ENCODE results near the gene DHX8. TPM values are rescaled to one million over a fixed set of nuclear protein-coding genes. Genes with fewer than 3 reads are reported as not detected.

The DHX8 gene
- total and polyA plus RNA-seq, 10 of the 15 experiments (the other 5 are each of a cell fraction or from before 2014, with no cell fraction given) = 27.6 to 50.4 (median 35.7) TPM

GRCh38 chr17:43574896-43575525 lies 91.2 kb downstream of the DHX8 start:
- no peaks in the 10 kb centered on the region for H3K79me2 ChIP-seq (ENCODE audit: control insufficient read depth, insufficient read depth, low read length)
- in situ Hi-C loops (cut with MboI) (loop anchor here (5.0 kb wide), 2 partner anchors 97 to 187 kb away; no protein-coding TSS in a partner anchor), intact Hi-C loops (cut with micrococcal nuclease; ENCODE audit: unreplicated experiment) (loop anchor here (5.0 kb wide), 1 partner anchor 53 kb away; no protein-coding TSS in a partner anchor)
- ChIA-PET CTCF (interaction anchor here (0.8 to 7.6 kb wide), 18 partner anchors 12 to 207 kb away, joined by 3 to 134 read pairs (median 6); partner anchors contain the start of genes DHX8, MEOX1 and SOST), POLR2A (interaction anchor here (0.7 to 1.7 kb wide), 4 partner anchors 12 to 109 kb away, joined by 3 to 6 read pairs (median 4); partner anchors contain the start of gene MEOX1), RAD21 (ENCODE audit: unreplicated experiment) (interaction anchor here (1.0 to 8.6 kb wide), 16 partner anchors 12 to 214 kb away, joined by 3 to 334 read pairs (median 10); partner anchors contain the start of genes ARL4D, DHX8, ETV4 and MEOX1), SMC1A (ENCODE audit: uncharacterized antibody, unreplicated experiment) (interaction anchor here (0.6 to 9.3 kb wide), 17 partner anchors 10 to 191 kb away, joined by 3 to 118 read pairs (median 4); partner anchors contain the start of genes DHX8, ETV4 and MEOX1)
- no peaks in the 10 kb centered on the region for H3K9me3 ChIP-seq (replicated peaks; ENCODE audit: control insufficient read depth, insufficient read depth, low read length)
- no peak overlapping the region for H3K27ac ChIP-seq (ENCODE audit: control insufficient read depth, insufficient read depth)
- TF ChIP-seq E2F8 (IDR thresholded peaks at IDR 0.05; ENCODE audit: low read depth, partially characterized antibody) = no peak
- no peak for TF ChIP-seq RBBP5 (conservative IDR thresholded peaks at IDR 0.05)
- TF ChIP-seq BCL3 (IDR thresholded peaks at IDR 0.05; ENCODE audit: borderline replicate concordance, insufficient read depth, low read depth, low read length, poor library complexity, severe bottlenecking) = no peak
- TF ChIP-seq MYC (IDR thresholded peaks at IDR 0.05; ENCODE audit: insufficient read depth, insufficient read length, insufficient replicate concordance, low read length, severe bottlenecking) = no peak
- no peak for TF ChIP-seq FOXK2 (IDR thresholded peaks at IDR 0.05)
- no peak for TF ChIP-seq SMAD5 (IDR thresholded peaks at IDR 0.05; ENCODE audit: low read depth)
- TF ChIP-seq SRF (IDR thresholded peaks at IDR 0.05; ENCODE audit: low read depth in 2 of 2, low read length in 2 of 2) = no peak
- no peak for TF ChIP-seq BMI1 (IDR thresholded peaks at IDR 0.05; ENCODE audit: borderline replicate concordance)
- no peak for TF ChIP-seq CHD4 (IDR thresholded peaks at IDR 0.05)
- no peak for TF ChIP-seq PAX5 (IDR thresholded peaks at IDR 0.05; ENCODE audit: borderline replicate concordance, low read depth, low read length)
- no peak for TF ChIP-seq ETV6 (conservative IDR thresholded peaks at IDR 0.05 in 1 of 2, IDR thresholded peaks at IDR 0.05 in 1 of 2; ENCODE audit: borderline replicate concordance in 1 of 2, low read depth in 1 of 2)
- TF ChIP-seq TCF12 (IDR thresholded peaks at IDR 0.05; ENCODE audit: low read depth, low read length) = no peak
- TF ChIP-seq CREM (IDR thresholded peaks at IDR 0.05; ENCODE audit: low read depth) = no peak
- no peak for TF ChIP-seq SPI1 (IDR thresholded peaks at IDR 0.05; ENCODE audit: borderline replicate concordance, insufficient read depth, low read depth, low read length)
- no peak for TF ChIP-seq HDGF (IDR thresholded peaks at IDR 0.05)
- TF ChIP-seq NRF1 (conservative IDR thresholded peaks at IDR 0.05; ENCODE audit: low read depth, low read length) = no peak
- no peaks in the 10 kb centered on the region for H3K36me3 ChIP-seq (ENCODE audit: control insufficient read depth in 2 of 2, insufficient read depth in 2 of 2, low read length in 1 of 2)
- H3K4me3 ChIP-seq = no peak overlapping the region
- BruUV-seq (replicated peaks) = no TSS peak
- no peak for ATAC-seq
- peak overlapping the region; percentile 43; the same call in 1 of the 2 replicates for H2AFZ ChIP-seq (ENCODE audit: control insufficient read depth, low read depth, low read length)
- H3K4me1 ChIP-seq (ENCODE audit: control insufficient read depth, insufficient read depth, low read length) = peaks cover 18% of the 10 kb centered on the region
- 1% methylated on average over 5 of the region's 5 CpGs for WGBS (ENCODE audit: insufficient coverage, insufficient replicate concordance, low lambda C conversion rate, missing lambda C conversion rate)
- no peak for DNase-seq (ENCODE audit: low read depth, low spot score)
- FAIRE-seq = no peak
- no peak overlapping the region for H3K4me2 ChIP-seq (ENCODE audit: control insufficient read depth, insufficient read depth)
- H4K20me1 ChIP-seq (ENCODE audit: control insufficient read depth, insufficient read depth) = no peaks in the 10 kb centered on the region; the same call in 1 of the 2 replicates
- H3K9ac ChIP-seq (ENCODE audit: control insufficient read depth, insufficient read depth, low read length) = no peak overlapping the region
- H3K27me3 ChIP-seq (replicated peaks in 1 of 2; ENCODE audit: control insufficient read depth in 2 of 2, insufficient read depth in 2 of 2, low read length in 1 of 2) = no peaks in the 10 kb centered on the region
